Measurements from ENCODE around the gene ARID1B. TPM values are rescaled to one million over a fixed set of nuclear protein-coding genes. Genes with fewer than 3 reads are reported as not detected.
A peak's percentile ranks its signal among the peaks of the same experiment; 100 is the strongest.

ARID1B gene
- total and polyA plus RNA-seq, 10 of the 15 experiments (the other 5 are each of a cell fraction or from before 2014, with no cell fraction given), result 24.7 to 133 (median 54.6) TPM

DNA sequence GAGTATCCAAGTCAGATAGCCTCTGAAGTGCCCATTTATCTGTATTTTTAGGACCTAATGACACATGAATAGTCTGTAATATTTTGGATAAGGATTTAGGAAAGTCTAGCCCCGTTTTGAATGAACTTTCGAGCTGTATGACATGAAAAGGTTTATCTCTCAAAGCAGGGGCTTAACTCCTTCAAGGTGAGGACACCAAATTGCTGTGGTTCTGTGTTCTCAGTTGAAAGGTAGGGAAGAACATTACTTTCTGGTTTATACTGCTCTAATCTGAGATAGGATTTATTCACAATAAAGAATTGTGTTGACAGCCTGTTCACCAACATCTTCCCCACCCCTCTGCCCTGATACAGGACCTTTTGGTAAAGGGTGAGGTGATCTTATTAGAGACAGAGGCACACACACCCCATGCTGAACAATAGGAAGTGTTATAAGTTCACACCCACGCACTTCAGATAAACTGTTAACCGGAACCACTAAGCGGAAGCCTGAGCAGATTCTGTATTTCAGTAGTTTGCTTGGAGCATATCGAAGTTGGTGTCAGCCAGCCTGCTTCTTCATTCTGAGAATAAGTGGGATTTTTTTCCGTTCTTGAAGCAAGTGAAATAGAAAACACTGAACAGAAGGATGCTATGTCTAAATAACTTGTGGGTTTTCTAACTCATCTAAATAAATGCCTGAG, 322.9 kb downstream of the ARID1B start:
- ChIA-PET CTCF (interaction anchor here (1.5 kb wide), 1 partner anchor 9 kb away, joined by 4 read pairs; no protein-coding TSS in a partner anchor), POLR2A (no interaction called here), RAD21 (ENCODE audit: unreplicated experiment) (no interaction called here), SMC1A (ENCODE audit: uncharacterized antibody, unreplicated experiment) (interaction anchor here (0.8 to 1.3 kb wide), 3 partner anchors 11 to 31 kb away, joined by 3 to 8 read pairs (median 7); no protein-coding TSS in a partner anchor)
- ATAC-seq (peak; percentile 98), DNase-seq (ENCODE audit: low read depth, low spot score) (peak; percentile 71), FAIRE-seq (peak; percentile 100)
- Histone ChIP-seq H3K4me3 (no peak overlapping the region), H4K20me1 (ENCODE audit: control insufficient read depth, insufficient read depth) (peaks cover 6% of the 10 kb centered on the region; the same call in 1 of the 2 replicates), H3K9ac (ENCODE audit: control insufficient read depth, insufficient read depth, low read length) (no peak overlapping the region), H2AFZ (ENCODE audit: control insufficient read depth, low read depth, low read length) (no peak overlapping the region), H3K79me2 (ENCODE audit: control insufficient read depth, insufficient read depth, low read length) (no peaks in the 10 kb centered on the region), H3K9me3 (replicated peaks; ENCODE audit: control insufficient read depth, insufficient read depth, low read length) (no peaks in the 10 kb centered on the region), H3K27ac (ENCODE audit: control insufficient read depth, insufficient read depth) (no peak overlapping the region), H3K4me2 (ENCODE audit: control insufficient read depth, insufficient read depth) (peak overlapping the region; percentile 0), H3K27me3 (replicated peaks in 1 of 2; ENCODE audit: control insufficient read depth in 2 of 2, insufficient read depth in 2 of 2, low read length in 1 of 2) (no peaks in the 10 kb centered on the region), H3K4me1 (ENCODE audit: control insufficient read depth, insufficient read depth, low read length) (peaks cover 14% of the 10 kb centered on the region; the same call in 1 of the 2 replicates), H3K36me3 (ENCODE audit: control insufficient read depth in 2 of 2, insufficient read depth in 2 of 2, low read length in 1 of 2) (peaks cover 0 to 5% of the 10 kb centered on the region in 2 experiments; a peak in 3 of 4 replicates)
- intact Hi-C loops (cut with micrococcal nuclease; ENCODE audit: unreplicated experiment) (loop anchor here (5.0 kb wide), 1 partner anchor 33 kb away; no protein-coding TSS in a partner anchor), in situ Hi-C loops (cut with MboI) (no loop called here)
- no TSS peak for BruUV-seq (replicated peaks)
- WGBS (ENCODE audit: insufficient coverage, insufficient replicate concordance, low lambda C conversion rate, missing lambda C conversion rate), result 14% methylated on average over 7 of the region's 7 CpGs
- TF ChIP-seq NFXL1 (IDR thresholded peaks at IDR 0.05; ENCODE audit: borderline replicate concordance), result no peak
- TF ChIP-seq EGR1 (IDR thresholded peaks at IDR 0.05; ENCODE audit: borderline replicate concordance in 1 of 2, low read depth in 2 of 2, low read length in 2 of 2), result peak in 1 of 2 experiments; percentile 96; a peak in 2 of 3 replicates
- no peak for TF ChIP-seq ZSCAN29 (IDR thresholded peaks at IDR 0.05)
- peak; percentile 10; the same call in 1 of the 2 replicates for TF ChIP-seq JUND (IDR thresholded peaks at IDR 0.05; ENCODE audit: low read depth, low read length)
- TF ChIP-seq POLR2AphosphoS5 (IDR thresholded peaks at IDR 0.05; ENCODE audit: low read length), result no peak
- TF ChIP-seq EED (IDR thresholded peaks at IDR 0.05; ENCODE audit: low read depth), result peak; percentile 50; the same call in 1 of the 2 replicates
- no peak for TF ChIP-seq BMI1 (IDR thresholded peaks at IDR 0.05; ENCODE audit: borderline replicate concordance)
- TF ChIP-seq IRF4 (IDR thresholded peaks at IDR 0.05; ENCODE audit: low read depth, low read length), result 0 out of 2 replicates have a peak, but pooled peaks have one; percentile 69
- TF ChIP-seq EP300 (IDR thresholded peaks at IDR 0.05; ENCODE audit: borderline replicate concordance in 1 of 2, control insufficient read depth in 1 of 2, low read depth in 2 of 2, low read length in 2 of 2), result no peak
- TF ChIP-seq MYC (IDR thresholded peaks at IDR 0.05; ENCODE audit: insufficient read depth, insufficient read length, insufficient replicate concordance, low read length, severe bottlenecking), result no peak
- TF ChIP-seq CEBPB (IDR thresholded peaks at IDR 0.05; ENCODE audit: borderline replicate concordance in 1 of 2, low read depth in 2 of 2, low read length in 2 of 2), result no peak
- TF ChIP-seq MEF2B (IDR thresholded peaks at IDR 0.05; ENCODE audit: partially characterized antibody, poor library complexity, severe bottlenecking), result no peak
- peak; percentile 57; the same call in 1 of the 2 replicates for TF ChIP-seq BCL11A (IDR thresholded peaks at IDR 0.05; ENCODE audit: low read depth, low read length)
- no peak for TF ChIP-seq SIN3A (IDR thresholded peaks at IDR 0.05; ENCODE audit: low read depth, low read length)
- TF ChIP-seq RB1 (IDR thresholded peaks at IDR 0.05; ENCODE audit: borderline replicate concordance), result no peak
- TF ChIP-seq, protein P1, sequence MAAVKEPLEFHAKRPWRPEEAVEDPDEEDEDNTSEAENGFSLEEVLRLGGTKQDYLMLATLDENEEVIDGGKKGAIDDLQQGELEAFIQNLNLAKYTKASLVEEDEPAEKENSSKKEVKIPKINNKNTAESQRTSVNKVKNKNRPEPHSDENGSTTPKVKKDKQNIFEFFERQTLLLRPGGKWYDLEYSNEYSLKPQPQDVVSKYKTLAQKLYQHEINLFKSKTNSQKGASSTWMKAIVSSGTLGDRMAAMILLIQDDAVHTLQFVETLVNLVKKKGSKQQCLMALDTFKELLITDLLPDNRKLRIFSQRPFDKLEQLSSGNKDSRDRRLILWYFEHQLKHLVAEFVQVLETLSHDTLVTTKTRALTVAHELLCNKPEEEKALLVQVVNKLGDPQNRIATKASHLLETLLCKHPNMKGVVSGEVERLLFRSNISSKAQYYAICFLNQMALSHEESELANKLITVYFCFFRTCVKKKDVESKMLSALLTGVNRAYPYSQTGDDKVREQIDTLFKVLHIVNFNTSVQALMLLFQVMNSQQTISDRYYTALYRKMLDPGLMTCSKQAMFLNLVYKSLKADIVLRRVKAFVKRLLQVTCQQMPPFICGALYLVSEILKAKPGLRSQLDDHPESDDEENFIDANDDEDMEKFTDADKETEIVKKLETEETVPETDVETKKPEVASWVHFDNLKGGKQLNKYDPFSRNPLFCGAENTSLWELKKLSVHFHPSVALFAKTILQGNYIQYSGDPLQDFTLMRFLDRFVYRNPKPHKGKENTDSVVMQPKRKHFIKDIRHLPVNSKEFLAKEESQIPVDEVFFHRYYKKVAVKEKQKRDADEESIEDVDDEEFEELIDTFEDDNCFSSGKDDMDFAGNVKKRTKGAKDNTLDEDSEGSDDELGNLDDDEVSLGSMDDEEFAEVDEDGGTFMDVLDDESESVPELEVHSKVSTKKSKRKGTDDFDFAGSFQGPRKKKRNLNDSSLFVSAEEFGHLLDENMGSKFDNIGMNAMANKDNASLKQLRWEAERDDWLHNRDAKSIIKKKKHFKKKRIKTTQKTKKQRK (IDR thresholded peaks at IDR 0.05; ENCODE audit: low read depth, low read length), result no peak
- TF ChIP-seq ATF7 (IDR thresholded peaks at IDR 0.05; ENCODE audit: low read depth), result peak; percentile 54
- TF ChIP-seq TBL1XR1 (IDR thresholded peaks at IDR 0.05; ENCODE audit: low read depth, low read length), result peak; percentile 91
- TF ChIP-seq CBX5 (IDR thresholded peaks at IDR 0.05; ENCODE audit: low read depth), result no peak; the same call in 1 of the 2 replicates
- no peak for TF ChIP-seq MXI1 (IDR thresholded peaks at IDR 0.05; ENCODE audit: low read depth, low read length)
- TF ChIP-seq SMARCA5 (IDR thresholded peaks at IDR 0.05), result no peak
- peak; percentile 25 to 47; a peak in 1 of 4 replicates for TF ChIP-seq IKZF2 (IDR thresholded peaks at IDR 0.05)

All from GM12878 (cell line).